Caco-2 (cell line): Measurements from ENCODE around the gene NCAPH2. TPM values are rescaled to one million over a fixed set of nuclear protein-coding genes. Genes with fewer than 3 reads are reported as not detected.
"Not testable (repeated sequence)": the region's sequence is repeated elsewhere in the genome, so short reads cannot be mapped to it uniquely, and the experiment has no call there.

Experiments
- BruUV-seq: library from RNA; stranded (reverse); fragments of 400-500 nt; replicated peaks from 2 replicates; lab custom pipeline; 2021; lab: Mats Ljungman, UMichigan
- CTCF ChIA-PET: fragments of 300-600 bp; sonication (Branson Sonifier 250); formaldehyde crosslinking; loops from one replicate; lab custom pipeline; 2022; ENCODE audit warnings: antibody characterized with exemption; lab: Charles Lee
- POLR2A ChIA-PET: fragments of 300-600 bp; sonication (Branson Sonifier 250); formaldehyde crosslinking; loops from one replicate; lab custom pipeline; 2022; ENCODE audit warnings: antibody characterized with exemption; lab: Charles Lee
- DNase-seq, 2 experiments: peaks; one replicate each; pipeline versions ENCODE4 v3.0.0 to v3.0.0-alpha.2; 2020 to 2022
- H3K27me3 ChIP-seq: replicated peaks from 2 replicates; pipeline ENCODE4 v1.6.0; 2011; ENCODE audit warnings: low read length; ENCODE audit not compliant: control insufficient read depth, insufficient read depth
- H3K36me3 ChIP-seq: 2 replicates; pipeline ENCODE4 v1.5.1; 2011; ENCODE audit warnings: low read length; ENCODE audit not compliant: control insufficient read depth, insufficient read depth
- H3K4me1 ChIP-seq: fragments of 250-450 bp; sonication (Bioruptor Pico); 2 replicates; pipeline ENCODE4 v1.5.1; 2020; ENCODE audit warnings: mild to moderate bottlenecking
- H3K4me3 ChIP-seq: 2 replicates; pipeline ENCODE4 v1.5.1; 2011; ENCODE audit warnings: low read depth, mild to moderate bottlenecking, control low read depth, low read length
- H3K9me3 ChIP-seq: fragments of 250-450 bp; sonication (Bioruptor Pico); 2 replicates; pipeline ENCODE4 v1.5.1; 2020; ENCODE audit warnings: mild to moderate bottlenecking, moderate library complexity
- H3K27ac Mint-ChIP-seq: one replicate; pipeline ENCODE4 v1.8.0; 2022; ENCODE audit warnings: mixed read lengths; ENCODE audit not compliant: unreplicated experiment
- H3K27me3 Mint-ChIP-seq: one replicate; pipeline ENCODE4 v1.8.0; 2022; ENCODE audit warnings: mixed read lengths; ENCODE audit not compliant: insufficient read depth, unreplicated experiment
- H3K36me3 Mint-ChIP-seq: one replicate; pipeline ENCODE4 v1.8.0; 2022; ENCODE audit warnings: mild to moderate bottlenecking, mixed read lengths; ENCODE audit not compliant: insufficient read depth, unreplicated experiment
- H3K4me1 Mint-ChIP-seq: one replicate; pipeline ENCODE4 v1.8.0; 2022; ENCODE audit warnings: low read depth, mixed read lengths; ENCODE audit not compliant: unreplicated experiment
- H3K4me3 Mint-ChIP-seq: one replicate; pipeline ENCODE4 v1.8.0; 2022; ENCODE audit warnings: mild to moderate bottlenecking, moderate library complexity, mixed read lengths; ENCODE audit not compliant: unreplicated experiment
- H3K9me3 Mint-ChIP-seq: one replicate; pipeline ENCODE4 v1.8.0; 2022; ENCODE audit warnings: mixed read lengths; ENCODE audit not compliant: unreplicated experiment
- intact Hi-C: fragments of 100-400 bp; cut with micrococcal nuclease; formaldehyde crosslinking; loops from one replicate; pipeline ENCODE4 v1.10.0; 2022; ENCODE audit not compliant: unreplicated experiment
- total RNA-seq: library from RNA; stranded (reverse); gene quantifications from 2 replicates; pipeline ENCODE4 v1.2.3, GENCODE V29; 2022
- TF ChIP-seq, protein P1 (sequence below), 2 experiments: fragments of 200-600 bp in 1 of 2; IDR thresholded peaks; 1 replicate in 1 of 2; 2 replicates in 1 of 2; pipeline versions ENCODE4 v1.5.1 to v1.8.0; 2011 to 2022; ENCODE audit warnings: antibody characterized with exemption in 1 of 2, control low read depth in 1 of 2, inconsistent platforms in 1 of 2, low read depth in 1 of 2, low read length in 1 of 2, mild to moderate bottlenecking in 1 of 2, moderate library complexity in 1 of 2; ENCODE audit not compliant: insufficient read depth in 1 of 2, severe bottlenecking in 1 of 2, unreplicated experiment in 1 of 2

The NCAPH2 gene
- total RNA-seq, 1 experiment from 2014 or later = 88.9 TPM

DNA sequence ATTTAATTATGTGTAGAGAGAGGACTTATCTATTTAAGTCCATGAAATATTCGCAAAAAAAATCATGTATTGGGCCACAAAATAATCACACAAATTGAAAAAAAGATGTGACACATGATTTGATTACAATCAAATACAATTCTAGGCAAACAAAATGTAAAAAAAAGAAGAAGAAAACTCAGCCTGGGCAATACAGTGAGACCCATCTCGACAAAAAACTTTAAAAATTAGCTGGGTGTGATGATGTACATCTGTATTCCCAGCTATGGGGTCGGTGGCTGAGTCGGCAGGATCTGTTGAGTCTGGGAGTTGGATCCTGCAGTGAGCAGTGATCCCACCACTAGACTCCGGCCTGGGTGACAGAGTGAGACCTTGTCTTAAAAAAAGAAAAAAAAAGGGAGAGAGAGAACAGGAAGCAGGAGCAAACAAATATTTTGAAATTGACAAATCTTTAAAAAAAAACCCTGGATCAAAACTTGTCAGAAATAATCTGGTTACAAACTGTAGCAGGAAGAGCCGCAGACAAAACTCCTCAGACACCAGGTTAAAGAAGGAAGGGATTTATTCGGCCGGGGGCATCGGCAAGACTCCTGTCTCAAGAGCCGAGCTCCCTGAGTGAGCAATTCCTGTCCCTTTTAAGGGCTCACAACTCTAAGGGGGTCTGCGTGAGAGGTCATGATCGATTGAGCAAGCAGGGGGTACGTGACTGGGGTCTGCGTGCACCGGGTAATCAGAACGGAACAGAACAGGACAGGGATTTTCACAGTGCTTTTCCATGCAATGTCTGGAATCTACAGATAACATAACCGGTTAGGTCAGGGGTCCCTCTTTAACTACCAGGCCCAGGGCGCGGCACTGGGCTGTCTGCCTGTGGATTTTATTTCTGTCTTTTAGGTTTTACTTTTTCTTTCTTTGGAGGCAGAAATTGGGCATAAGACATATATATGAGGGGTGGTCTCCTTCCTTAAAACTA is 25.1 kb downstream of the NCAPH2 start:
- Mint-ChIP-seq H3K4me3 (peak overlapping the region; percentile 81), H3K36me3 (peaks cover 28% of the 10 kb centered on the region), H3K4me1 (peaks cover 30% of the 10 kb centered on the region), H3K27me3 (no peaks in the 10 kb centered on the region), H3K9me3 (no peaks in the 10 kb centered on the region), H3K27ac (peak overlapping the region; percentile 86)
- intact Hi-C loops = loop anchor here (2.0 to 5.0 kb wide), 2 partner anchors 30 to 89 kb away; partner anchors contain the start of gene SYCE3
- Histone ChIP-seq H3K4me1 (peaks cover 29% of the 10 kb centered on the region), H3K36me3 (no peaks in the 10 kb centered on the region), H3K4me3 (no peak overlapping the region), H3K27me3 (no peaks in the 10 kb centered on the region), H3K9me3 (no peaks in the 10 kb centered on the region)
- TF ChIP-seq, protein P1, sequence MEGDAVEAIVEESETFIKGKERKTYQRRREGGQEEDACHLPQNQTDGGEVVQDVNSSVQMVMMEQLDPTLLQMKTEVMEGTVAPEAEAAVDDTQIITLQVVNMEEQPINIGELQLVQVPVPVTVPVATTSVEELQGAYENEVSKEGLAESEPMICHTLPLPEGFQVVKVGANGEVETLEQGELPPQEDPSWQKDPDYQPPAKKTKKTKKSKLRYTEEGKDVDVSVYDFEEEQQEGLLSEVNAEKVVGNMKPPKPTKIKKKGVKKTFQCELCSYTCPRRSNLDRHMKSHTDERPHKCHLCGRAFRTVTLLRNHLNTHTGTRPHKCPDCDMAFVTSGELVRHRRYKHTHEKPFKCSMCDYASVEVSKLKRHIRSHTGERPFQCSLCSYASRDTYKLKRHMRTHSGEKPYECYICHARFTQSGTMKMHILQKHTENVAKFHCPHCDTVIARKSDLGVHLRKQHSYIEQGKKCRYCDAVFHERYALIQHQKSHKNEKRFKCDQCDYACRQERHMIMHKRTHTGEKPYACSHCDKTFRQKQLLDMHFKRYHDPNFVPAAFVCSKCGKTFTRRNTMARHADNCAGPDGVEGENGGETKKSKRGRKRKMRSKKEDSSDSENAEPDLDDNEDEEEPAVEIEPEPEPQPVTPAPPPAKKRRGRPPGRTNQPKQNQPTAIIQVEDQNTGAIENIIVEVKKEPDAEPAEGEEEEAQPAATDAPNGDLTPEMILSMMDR (IDR thresholded peaks at IDR 0.05; ENCODE audit: insufficient read depth in 1 of 2, low read depth in 1 of 2, low read length in 1 of 2, severe bottlenecking in 1 of 2, unreplicated experiment in 1 of 2) = no peak
- DNase-seq = peak; percentile 45 to 62
- POLR2A ChIA-PET = interaction anchor here (1.2 kb wide), 1 partner anchor 30 kb away, joined by 4 read pairs; the partner anchor contains the start of gene SYCE3
- CTCF ChIA-PET = interaction anchor here (0.6 kb wide), 1 partner anchor 30 kb away, joined by 4 read pairs; the partner anchor contains the start of gene SYCE3
- TSS peak; percentile 65 for BruUV-seq

DNA sequence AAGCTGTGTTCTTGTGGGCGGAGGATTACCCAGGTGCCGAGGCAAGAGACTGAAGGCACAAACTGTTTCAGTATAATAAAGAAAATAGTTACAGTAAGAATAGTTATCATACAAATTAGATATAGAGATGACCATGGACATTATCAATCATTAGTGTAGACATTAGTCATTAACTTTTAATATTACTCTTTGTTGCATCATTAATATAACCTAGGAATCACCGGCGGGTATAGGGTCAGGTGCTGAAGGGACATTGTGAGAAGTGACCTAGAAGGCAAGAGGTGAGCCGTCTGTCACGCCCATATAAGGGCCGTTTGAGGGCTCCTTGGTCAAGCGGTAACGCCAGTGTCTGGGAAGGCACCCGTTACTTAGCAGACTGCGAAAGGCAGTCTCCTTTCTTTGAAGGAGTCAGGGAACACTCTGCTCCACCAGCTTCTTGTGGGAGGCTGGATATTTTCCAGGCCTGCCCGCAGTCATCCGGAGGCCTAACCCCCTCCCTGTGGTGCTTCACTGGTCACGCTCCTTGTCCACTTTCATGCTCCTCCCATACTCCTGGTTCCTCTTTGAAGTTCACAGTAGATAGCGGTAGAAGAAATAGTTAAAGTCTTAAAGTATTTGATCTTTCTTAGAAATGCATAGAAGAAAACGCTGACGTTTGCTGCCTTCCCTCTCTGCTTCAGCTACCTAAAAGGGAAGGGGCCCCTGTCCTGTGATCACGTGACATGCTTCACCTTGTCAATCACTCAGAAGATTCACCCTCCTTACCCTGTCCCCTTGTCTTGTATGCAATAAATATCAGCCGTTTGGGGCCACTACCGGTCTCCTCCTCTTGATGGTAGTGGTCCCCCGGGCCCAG is 26.1 kb downstream of the NCAPH2 start:
- H3K4me3 Mint-ChIP-seq = peak overlapping the region; percentile 81
- intact Hi-C loops = loop anchor here (2.0 to 5.0 kb wide), 2 partner anchors 29 to 88 kb away; partner anchors contain the start of gene SYCE3
- H3K27me3 Mint-ChIP-seq = not testable (repeated sequence)

DNA sequence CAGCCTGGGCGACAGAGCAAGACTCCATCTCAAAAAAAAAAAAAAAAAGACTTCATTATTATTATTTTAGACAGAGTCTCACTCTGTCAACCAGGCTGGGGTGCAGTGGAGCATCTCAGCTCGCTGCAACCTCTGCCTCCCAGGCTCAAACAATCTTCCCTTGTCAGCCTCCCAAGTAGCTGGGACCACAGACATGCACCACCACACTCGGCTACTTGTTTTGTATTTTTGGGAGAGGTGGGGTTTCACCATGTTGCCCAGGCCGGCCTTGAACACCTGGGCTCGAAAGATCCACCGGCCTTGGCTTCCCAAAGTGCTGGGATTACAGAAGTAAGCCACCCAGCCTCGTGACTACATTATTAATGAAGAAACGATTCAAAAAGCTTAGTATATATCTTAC is 27.1 kb downstream of the NCAPH2 start:
- Mint-ChIP-seq H3K27me3 (no peaks in the 10 kb centered on the region), H3K27ac (no peak overlapping the region), H3K9me3 (no peaks in the 10 kb centered on the region), H3K4me1 (peaks cover 32% of the 10 kb centered on the region), H3K36me3 (peaks cover 26% of the 10 kb centered on the region), H3K4me3 (no peak overlapping the region)
- H3K9me3 ChIP-seq = no peaks in the 10 kb centered on the region
- H3K36me3 ChIP-seq = no peaks in the 10 kb centered on the region
- DNase-seq = no peak
- H3K4me1 ChIP-seq = peaks cover 47% of the 10 kb centered on the region
- H3K27me3 ChIP-seq = no peaks in the 10 kb centered on the region
- TF ChIP-seq, protein P1 (IDR thresholded peaks at IDR 0.05; ENCODE audit: insufficient read depth in 1 of 2, low read depth in 1 of 2, low read length in 1 of 2, severe bottlenecking in 1 of 2, unreplicated experiment in 1 of 2) = no peak
- CTCF ChIA-PET = no interaction called here
- intact Hi-C loops = no loop called here
- POLR2A ChIA-PET = no interaction called here
- BruUV-seq = no TSS peak
- H3K4me3 ChIP-seq = no peak overlapping the region

More for the DNA sequence above, 26.1 kb downstream of the NCAPH2 start:
- Mint-ChIP-seq H3K36me3 (peaks cover 28% of the 10 kb centered on the region), H3K4me1 (peaks cover 32% of the 10 kb centered on the region), H3K27ac (peak overlapping the region; percentile 86)
- H3K9me3 ChIP-seq, H3K27me3 ChIP-seq, BruUV-seq, H3K4me3 ChIP-seq, CTCF ChIA-PET, H3K36me3 ChIP-seq, H3K9me3 Mint-ChIP-seq: not testable (repeated sequence)
- POLR2A ChIA-PET = interaction anchor here (0.7 kb wide), 1 partner anchor 26 kb away, joined by 3 read pairs; the partner anchor contains the start of gene NCAPH2
- peaks cover 37% of the 10 kb centered on the region for H3K4me1 ChIP-seq
- peak; percentile 38 to 49 for DNase-seq
